ENCODE results near the gene WDR55. TPM values are rescaled to one million over a fixed set of nuclear protein-coding genes. Genes with fewer than 3 reads are reported as not detected.

Gene WDR55, protein sequence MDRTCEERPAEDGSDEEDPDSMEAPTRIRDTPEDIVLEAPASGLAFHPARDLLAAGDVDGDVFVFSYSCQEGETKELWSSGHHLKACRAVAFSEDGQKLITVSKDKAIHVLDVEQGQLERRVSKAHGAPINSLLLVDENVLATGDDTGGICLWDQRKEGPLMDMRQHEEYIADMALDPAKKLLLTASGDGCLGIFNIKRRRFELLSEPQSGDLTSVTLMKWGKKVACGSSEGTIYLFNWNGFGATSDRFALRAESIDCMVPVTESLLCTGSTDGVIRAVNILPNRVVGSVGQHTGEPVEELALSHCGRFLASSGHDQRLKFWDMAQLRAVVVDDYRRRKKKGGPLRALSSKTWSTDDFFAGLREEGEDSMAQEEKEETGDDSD
- 44.7 and 46.2 TPM in 2 replicates for total RNA-seq
- total RNA-seq (2013), result 14.0 TPM
- 43.4 and 55.9 TPM in 2 replicates for polyA plus RNA-seq
- polyA minus RNA-seq, result 13.7 and 16.8 TPM in 2 replicates

DNA sequence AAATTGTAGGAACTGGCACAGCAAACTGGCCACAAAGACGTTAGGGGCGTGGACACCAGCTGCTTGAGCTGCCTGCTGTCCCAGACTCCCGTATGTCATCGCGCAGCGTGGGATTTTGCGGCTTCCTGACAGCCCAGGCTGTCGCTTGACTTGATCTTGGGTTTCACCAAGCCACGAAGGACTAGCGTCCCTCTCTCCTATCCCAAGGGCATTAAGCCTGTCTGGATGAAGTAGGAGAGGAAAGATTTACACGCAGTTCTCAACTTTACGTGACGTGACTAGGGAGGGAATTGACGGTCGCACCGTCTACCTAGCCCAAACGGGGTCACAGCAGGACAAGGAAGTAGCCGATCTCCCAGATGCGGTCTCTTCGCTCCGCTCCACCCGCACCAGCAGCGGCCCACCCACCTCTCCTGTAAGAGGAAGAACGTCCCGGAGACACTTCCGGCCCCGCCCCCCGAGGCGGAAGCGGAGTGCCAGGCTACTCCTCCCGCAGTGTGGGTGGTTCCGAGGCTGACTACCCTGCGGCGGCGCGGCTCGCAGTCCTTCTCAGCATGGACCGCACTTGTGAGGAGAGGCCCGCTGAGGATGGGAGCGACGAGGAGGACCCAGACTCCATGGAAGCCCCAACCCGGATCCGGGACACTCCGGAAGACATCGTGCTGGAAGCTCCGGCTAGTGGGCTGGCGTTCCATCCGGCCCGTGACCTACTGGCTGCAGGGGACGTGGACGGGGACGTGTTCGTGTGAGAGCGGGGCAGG lies at the start of gene WDR55:
Gene WDR55 (plus strand): TSS at position 546 of the 761 bp plus-strand sequence. CDS start 9 bp downstream, at position 555.
- POLR2A ChIA-PET, result interaction anchor here (1.0 to 2.2 kb wide), 3 partner anchors 9 to 32 kb away, joined by 3 to 19 read pairs (median 4); partner anchors contain the start of genes CD14, DND1, IK and NDUFA2
- Histone ChIP-seq H3K4me3 (ENCODE audit: control extremely low read depth in 1 of 5, extremely low read depth in 1 of 5, insufficient read depth in 1 of 5, low read depth in 2 of 5, low read length in 4 of 5) (peak within 1 kb of the TSS; percentile 56 to 99 (median 98)), H3K9me3 (ENCODE audit: control extremely low read depth in 1 of 3, control insufficient read depth in 2 of 3, insufficient read depth in 1 of 3, low read length in 2 of 3) (no peaks in the 10 kb centered on the region), H3K27me3 (replicated peaks in 1 of 4; ENCODE audit: control extremely low read depth in 1 of 4, control insufficient read depth in 3 of 4, insufficient read depth in 4 of 4, low read length in 3 of 4) (no peaks in the 10 kb centered on the region), H3K36me3 (replicated peaks in 1 of 2; ENCODE audit: control extremely low read depth in 1 of 2, control insufficient read depth in 1 of 2, extremely low read depth in 1 of 2, insufficient read depth in 2 of 2, low read length in 1 of 2) (peaks cover 0 to 56% of the 10 kb centered on the region in 2 experiments), H3K79me2 (ENCODE audit: control insufficient read depth, insufficient read depth, low read length) (peaks cover 41% of the 10 kb centered on the region), H3K9ac (ENCODE audit: low read length) (peak within 1 kb of the TSS; percentile 92), H2AFZ (ENCODE audit: insufficient read depth, low read depth, low read length, poor library complexity, severe bottlenecking) (peak within 1 kb of the TSS; percentile 97), H3K4me1 (ENCODE audit: control insufficient read depth in 2 of 2, insufficient read depth in 2 of 2, low read length in 2 of 2) (peaks cover 14 to 17% of the 10 kb centered on the region in 2 donors), H3K27ac (ENCODE audit: low read length in 2 of 2) (peak within 1 kb of the TSS; percentile 74 to 88), H3K4me2 (replicated peaks; ENCODE audit: low read depth, low read length, poor library complexity, severe bottlenecking) (peak within 1 kb of the TSS; percentile 89), H4K20me1 (ENCODE audit: control insufficient read depth, insufficient read depth, low read length, poor library complexity, severe bottlenecking) (peaks cover 9% of the 10 kb centered on the region)
- H3K27me3 Mint-ChIP-seq, result no peaks in the 10 kb centered on the region
- intact Hi-C loops (cut with micrococcal nuclease), result loop anchor here (1.0 to 2.0 kb wide), 7 partner anchors 17 to 263 kb away; partner anchors contain the start of genes ANKHD1, APBB3, HARS1 and HARS2
- peaks cover 30% of the 10 kb centered on the region for H3K4me1 Mint-ChIP-seq
- ATAC-seq (ENCODE audit: low read depth) (peak; percentile 97), DNase-seq (peak; percentile 94)
- H3K9me3 Mint-ChIP-seq (ENCODE audit: insufficient read depth), result no peaks in the 10 kb centered on the region
- CTCF ChIA-PET, result interaction anchor here (0.9 to 1.2 kb wide), 2 partner anchors 17 to 117 kb away, joined by 3 to 5 read pairs; partner anchors contain the start of genes EIF4EBP3, IK and NDUFA2
- peak within 1 kb of the TSS; percentile 98 for H3K27ac Mint-ChIP-seq
- TF ChIP-seq, protein P1, sequence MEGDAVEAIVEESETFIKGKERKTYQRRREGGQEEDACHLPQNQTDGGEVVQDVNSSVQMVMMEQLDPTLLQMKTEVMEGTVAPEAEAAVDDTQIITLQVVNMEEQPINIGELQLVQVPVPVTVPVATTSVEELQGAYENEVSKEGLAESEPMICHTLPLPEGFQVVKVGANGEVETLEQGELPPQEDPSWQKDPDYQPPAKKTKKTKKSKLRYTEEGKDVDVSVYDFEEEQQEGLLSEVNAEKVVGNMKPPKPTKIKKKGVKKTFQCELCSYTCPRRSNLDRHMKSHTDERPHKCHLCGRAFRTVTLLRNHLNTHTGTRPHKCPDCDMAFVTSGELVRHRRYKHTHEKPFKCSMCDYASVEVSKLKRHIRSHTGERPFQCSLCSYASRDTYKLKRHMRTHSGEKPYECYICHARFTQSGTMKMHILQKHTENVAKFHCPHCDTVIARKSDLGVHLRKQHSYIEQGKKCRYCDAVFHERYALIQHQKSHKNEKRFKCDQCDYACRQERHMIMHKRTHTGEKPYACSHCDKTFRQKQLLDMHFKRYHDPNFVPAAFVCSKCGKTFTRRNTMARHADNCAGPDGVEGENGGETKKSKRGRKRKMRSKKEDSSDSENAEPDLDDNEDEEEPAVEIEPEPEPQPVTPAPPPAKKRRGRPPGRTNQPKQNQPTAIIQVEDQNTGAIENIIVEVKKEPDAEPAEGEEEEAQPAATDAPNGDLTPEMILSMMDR (IDR thresholded peaks at IDR 0.05), result no peak
- TF ChIP-seq EZH2 (IDR thresholded peaks at IDR 0.05; ENCODE audit: borderline replicate concordance, insufficient read depth, low read depth, low read length, poor library complexity, severe bottlenecking), result no peak
- peak within 1 kb of the TSS; percentile 99 for H3K4me3 Mint-ChIP-seq
- WGBS (ENCODE audit: insufficient coverage), result under 1% methylated on average over 46 of the region's 54 CpGs
